GM12891 (cell line): ENCODE data around the gene MAN1A1.

Experiments used
- POLR2A ChIP-seq: IDR thresholded peaks from 2 replicates; pipeline ENCODE4 v1.6.1; 2011; ENCODE audit warnings: low read depth, low read length, control low read depth
- POLR2AphosphoS5 ChIP-seq: IDR thresholded peaks from 2 replicates; pipeline ENCODE4 v1.6.1; 2011; ENCODE audit warnings: low read depth, low read length, control low read depth
- SPI1 ChIP-seq: IDR thresholded peaks from 2 replicates; pipeline ENCODE4 v1.6.1; 2011; ENCODE audit warnings: low read depth, low read length, control low read depth
- TAF1 ChIP-seq: IDR thresholded peaks from 2 replicates; pipeline ENCODE4 v1.6.1; 2011; ENCODE audit warnings: low read depth, low read length, control low read depth

DNA sequence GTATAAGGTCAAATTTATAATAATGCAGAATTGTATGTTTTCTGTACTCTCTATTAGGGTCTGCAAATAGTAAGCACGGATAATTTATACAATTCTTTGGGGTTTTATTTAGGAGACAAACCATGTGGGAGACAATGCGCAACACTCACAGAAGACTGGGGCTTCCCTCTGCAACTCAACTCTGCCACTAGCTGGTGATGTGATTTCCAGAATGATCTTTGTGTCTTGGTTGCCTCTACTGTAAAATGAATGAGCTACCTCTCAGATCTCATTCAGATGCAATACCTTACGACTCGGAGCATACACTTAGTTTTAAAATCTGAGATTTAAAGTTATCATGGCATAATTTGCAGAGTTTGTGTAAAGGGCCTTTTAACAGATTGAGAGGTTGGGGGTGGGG, 6.4 kb downstream of the MAN1A1 start:
- TF ChIP-seq POLR2AphosphoS5 (no peak), TAF1 (no peak), POLR2A (no peak), SPI1 (no peak)
